ENCODE data around the gene ANAPC2.

ANAPC2 gene

GRCh38 chr9:137157618-137158415 lies 30.5 kb downstream of the ANAPC2 start:
- in situ Hi-C loops (cut with MboI; ENCODE audit: low pct_unique_long_range_greater_than_20kb, low sequenced_read_pairs, unreplicated experiment), result no loop called here
- TF ChIP-seq CTCF (IDR thresholded peaks at IDR 0.05; ENCODE audit: extremely low read depth, insufficient read depth, missing control alignments), result no peak
- DNase-seq (ENCODE audit: low spot score), result no peak

- in situ Hi-C loops (cut with MboI; ENCODE audit: low pct_unique_long_range_greater_than_20kb, low sequenced_read_pairs, unreplicated experiment), result no loop called here
- DNase-seq (ENCODE audit: low spot score), result peak; percentile 83
Observed at GRCh38 chr9:137156567-137157375, 31.6 kb downstream of the ANAPC2 start.

GRCh38 chr9:137152844-137153405 lies 35.4 kb downstream of the ANAPC2 start:
- no peak for DNase-seq (ENCODE audit: low spot score)
- no peak for TF ChIP-seq CTCF (IDR thresholded peaks at IDR 0.05; ENCODE audit: extremely low read depth, insufficient read depth, missing control alignments)
- in situ Hi-C loops (cut with MboI; ENCODE audit: low pct_unique_long_range_greater_than_20kb, low sequenced_read_pairs, unreplicated experiment), result no loop called here

More at GRCh38 chr9:137156567-137157375, 31.6 kb downstream of the ANAPC2 start:
- no peak for TF ChIP-seq CTCF (IDR thresholded peaks at IDR 0.05; ENCODE audit: extremely low read depth, insufficient read depth, missing control alignments)

GRCh38 chr9:137150617-137151457 lies 37.5 kb downstream of the ANAPC2 start:
- in situ Hi-C loops (cut with MboI; ENCODE audit: low pct_unique_long_range_greater_than_20kb, low sequenced_read_pairs, unreplicated experiment), result no loop called here
- TF ChIP-seq CTCF (IDR thresholded peaks at IDR 0.05; ENCODE audit: extremely low read depth, insufficient read depth, missing control alignments), result no peak
- peak; percentile 94 for DNase-seq (ENCODE audit: low spot score)

- DNase-seq (ENCODE audit: low spot score), result peak; percentile 90
- in situ Hi-C loops (cut with MboI; ENCODE audit: low pct_unique_long_range_greater_than_20kb, low sequenced_read_pairs, unreplicated experiment), result no loop called here
- TF ChIP-seq CTCF (IDR thresholded peaks at IDR 0.05; ENCODE audit: extremely low read depth, insufficient read depth, missing control alignments), result no peak
Observed at GRCh38 chr9:137149942-137150616, 38.3 kb downstream of the ANAPC2 start.

Data from GM13977 (cell line).